ENCODE measurements around the gene GNAQ. TPM values are rescaled to one million over a fixed set of nuclear protein-coding genes. Genes with fewer than 3 reads are reported as not detected.

GNAQ gene
- total RNA-seq, 1 experiment from 2014 or later, result 28.7 TPM

DNA sequence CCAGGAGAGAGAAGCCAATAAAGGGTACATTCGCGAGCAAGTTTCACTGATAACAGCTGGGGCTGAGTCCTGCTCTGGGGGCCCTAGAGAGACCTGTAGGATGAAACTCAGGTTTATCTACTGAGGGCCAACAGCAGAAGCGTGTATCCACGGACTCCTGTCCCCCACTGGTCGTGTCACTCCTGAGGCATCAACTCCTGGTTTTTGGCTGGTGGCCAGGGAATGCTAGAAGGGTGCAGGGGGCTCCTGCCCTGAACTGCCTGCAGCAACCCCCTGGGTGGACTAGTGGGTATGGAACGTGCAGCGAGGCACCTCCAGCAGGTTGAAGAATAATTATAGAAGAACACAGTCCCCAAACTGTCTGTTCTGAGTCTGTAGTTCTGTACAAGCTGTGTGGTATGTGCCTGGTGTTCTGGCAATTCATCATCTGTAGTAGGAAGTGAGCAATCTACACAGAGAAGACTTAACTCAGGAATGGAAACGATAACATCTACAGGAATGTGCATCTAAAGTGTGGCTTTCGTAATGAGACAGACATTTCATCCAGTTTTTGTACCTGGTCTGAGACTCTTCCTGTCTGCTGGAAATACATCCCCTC lies 319.0 kb downstream of the GNAQ start:
- Histone ChIP-seq H3K27me3 (ENCODE audit: insufficient read depth, low read length) (no peaks in the 10 kb centered on the region), H3K9ac (ENCODE audit: low read length) (no peak overlapping the region), H3K27ac (ENCODE audit: low read depth, low read length) (no peak overlapping the region), H3K4me2 (ENCODE audit: low read length) (no peak overlapping the region), H3K9me2 (ENCODE audit: insufficient read depth) (no peaks in the 10 kb centered on the region), H3K36me3 (ENCODE audit: control insufficient read depth in 1 of 2, insufficient read depth in 2 of 2, low read length in 2 of 2) (no peaks in the 10 kb centered on the region), H3K79me2 (ENCODE audit: insufficient read depth, low read length) (no peaks in the 10 kb centered on the region), H2AFZ (ENCODE audit: low read depth, low read length, poor library complexity, severe bottlenecking) (no peak overlapping the region), H3K4me1 (ENCODE audit: control insufficient read depth in 1 of 2, insufficient read depth in 2 of 2, low read length in 2 of 2) (peaks cover 0 to 3% of the 10 kb centered on the region in 2 experiments; a peak in 1 of 4 replicates), H3K9me3 (ENCODE audit: control insufficient read depth in 1 of 2, insufficient read depth in 1 of 2, low read depth in 1 of 2, low read length in 2 of 2) (no peaks in the 10 kb centered on the region), H3K4me3 (replicated peaks in 1 of 2; ENCODE audit: low read depth in 1 of 2, low read length in 2 of 2) (no peak overlapping the region), H4K20me1 (ENCODE audit: insufficient read depth) (no peaks in the 10 kb centered on the region)
- CTCF ChIA-PET, result no interaction called here
- DNase-seq (ENCODE audit: low read depth, low spot score), result no peak
- no peak for ATAC-seq
- POLR2A ChIA-PET, result no interaction called here
- RAD21 ChIA-PET (ENCODE audit: low non-redundant PET in 1 of 2, low total read pairs in 2 of 2, uncharacterized antibody in 2 of 2, unreplicated experiment in 2 of 2), result no interaction called here
- intact Hi-C loops (cut with micrococcal nuclease), result no loop called here
- TF ChIP-seq EZH2 (IDR thresholded peaks at IDR 0.05) (no peak), YY1 (IDR thresholded peaks at IDR 0.05; ENCODE audit: extremely low read depth, insufficient replicate concordance, low read depth, low read length) (no peak), ELF1 (IDR thresholded peaks at IDR 0.05; ENCODE audit: borderline replicate concordance, low read depth) (no peak), SP1 (IDR thresholded peaks at IDR 0.05; ENCODE audit: low read depth) (no peak), ZNF274 (IDR thresholded peaks at IDR 0.05; ENCODE audit: low read depth, low read length) (no peak), ZBTB33 (IDR thresholded peaks at IDR 0.05; ENCODE audit: extremely low read depth, insufficient replicate concordance, low read length) (no peak), SIN3A (IDR thresholded peaks at IDR 0.05; ENCODE audit: low read depth) (no peak), CEBPB (IDR thresholded peaks at IDR 0.05; ENCODE audit: low read depth) (no peak), POLR2A (IDR thresholded peaks at IDR 0.05; ENCODE audit: borderline replicate concordance, extremely low read depth, insufficient read depth, insufficient read length) (no peak), SRF (IDR thresholded peaks at IDR 0.05; ENCODE audit: low read depth) (no peak), REST (IDR thresholded peaks at IDR 0.05; ENCODE audit: low read depth) (no peak), TCF7L2 (IDR thresholded peaks at IDR 0.05; ENCODE audit: borderline replicate concordance, extremely low read depth, insufficient read depth, insufficient read length) (no peak), FOSL1 (IDR thresholded peaks at IDR 0.05; ENCODE audit: low read depth) (no peak), POLR2AphosphoS5 (IDR thresholded peaks at IDR 0.05; ENCODE audit: low read depth, low read length) (no peak), JUND (IDR thresholded peaks at IDR 0.05) (no peak)
- TF ChIP-seq, protein P1, sequence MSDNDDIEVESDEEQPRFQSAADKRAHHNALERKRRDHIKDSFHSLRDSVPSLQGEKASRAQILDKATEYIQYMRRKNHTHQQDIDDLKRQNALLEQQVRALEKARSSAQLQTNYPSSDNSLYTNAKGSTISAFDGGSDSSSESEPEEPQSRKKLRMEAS (IDR thresholded peaks at IDR 0.05), result no peak
- TF ChIP-seq, protein P2, sequence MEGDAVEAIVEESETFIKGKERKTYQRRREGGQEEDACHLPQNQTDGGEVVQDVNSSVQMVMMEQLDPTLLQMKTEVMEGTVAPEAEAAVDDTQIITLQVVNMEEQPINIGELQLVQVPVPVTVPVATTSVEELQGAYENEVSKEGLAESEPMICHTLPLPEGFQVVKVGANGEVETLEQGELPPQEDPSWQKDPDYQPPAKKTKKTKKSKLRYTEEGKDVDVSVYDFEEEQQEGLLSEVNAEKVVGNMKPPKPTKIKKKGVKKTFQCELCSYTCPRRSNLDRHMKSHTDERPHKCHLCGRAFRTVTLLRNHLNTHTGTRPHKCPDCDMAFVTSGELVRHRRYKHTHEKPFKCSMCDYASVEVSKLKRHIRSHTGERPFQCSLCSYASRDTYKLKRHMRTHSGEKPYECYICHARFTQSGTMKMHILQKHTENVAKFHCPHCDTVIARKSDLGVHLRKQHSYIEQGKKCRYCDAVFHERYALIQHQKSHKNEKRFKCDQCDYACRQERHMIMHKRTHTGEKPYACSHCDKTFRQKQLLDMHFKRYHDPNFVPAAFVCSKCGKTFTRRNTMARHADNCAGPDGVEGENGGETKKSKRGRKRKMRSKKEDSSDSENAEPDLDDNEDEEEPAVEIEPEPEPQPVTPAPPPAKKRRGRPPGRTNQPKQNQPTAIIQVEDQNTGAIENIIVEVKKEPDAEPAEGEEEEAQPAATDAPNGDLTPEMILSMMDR (IDR thresholded peaks at IDR 0.05 in 2 of 3, conservative IDR thresholded peaks at IDR 0.05 in 1 of 3; ENCODE audit: borderline replicate concordance in 1 of 3, insufficient read depth in 1 of 3, low read depth in 2 of 3, low read length in 2 of 3), result no peak
- TF ChIP-seq, protein P3, sequence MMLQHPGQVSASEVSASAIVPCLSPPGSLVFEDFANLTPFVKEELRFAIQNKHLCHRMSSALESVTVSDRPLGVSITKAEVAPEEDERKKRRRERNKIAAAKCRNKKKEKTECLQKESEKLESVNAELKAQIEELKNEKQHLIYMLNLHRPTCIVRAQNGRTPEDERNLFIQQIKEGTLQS (IDR thresholded peaks at IDR 0.05), result no peak
- BruUV-seq (replicated peaks), result no TSS peak
